Liver (tissue), 9 donors: ENCODE measurements around the gene FOXA2. TPM values are rescaled to one million over a fixed set of nuclear protein-coding genes. Genes with fewer than 3 reads are reported as not detected.

ENCODE experiments used
- DNase-seq: peaks from one replicate; pipeline ENCODE4 v3.0.0-alpha.2; 2017; ENCODE audit warnings: low spot score
- H3K27ac ChIP-seq, 2 donors: one replicate each; pipeline ENCODE4 v1.7.0; 2013; ENCODE audit warnings: inconsistent platforms in 2 of 2, low read length in 2 of 2, control low read depth in 1 of 2, low read depth in 1 of 2, mild to moderate bottlenecking in 1 of 2
- H3K27me3 ChIP-seq, 4 donors: one replicate each; pipeline versions ENCODE4 v1.6.1 to v1.7.0; 2013; ENCODE audit warnings: low read length in 3 of 4, inconsistent platforms in 1 of 4, mild to moderate bottlenecking in 1 of 4, moderate library complexity in 1 of 4; ENCODE audit not compliant: control insufficient read depth in 4 of 4, insufficient read depth in 4 of 4
- H3K36me3 ChIP-seq, 4 donors: one replicate each; pipeline versions ENCODE4 v1.6.1 to v1.7.0; 2013; ENCODE audit warnings: low read length in 3 of 4, mild to moderate bottlenecking in 3 of 4, low read depth in 1 of 4, moderate library complexity in 1 of 4; ENCODE audit not compliant: control insufficient read depth in 4 of 4, insufficient read depth in 3 of 4
- H3K4me1 ChIP-seq, 4 donors: one replicate each; pipeline versions ENCODE4 v1.6.1 to v1.7.0; 2013; ENCODE audit warnings: low read length in 3 of 4, mild to moderate bottlenecking in 3 of 4, moderate library complexity in 1 of 4; ENCODE audit not compliant: control insufficient read depth in 4 of 4, insufficient read depth in 4 of 4
- H3K4me3 ChIP-seq, 3 donors: one replicate each; pipeline versions ENCODE4 v1.6.1 to v1.7.0; 2013; ENCODE audit warnings: low read length in 3 of 3, control low read depth in 1 of 3, low read depth in 1 of 3, mild to moderate bottlenecking in 1 of 3
- H3K9ac ChIP-seq, 2 donors: one replicate each; pipeline ENCODE4 v1.7.0; 2013; ENCODE audit warnings: low read length in 2 of 2, mild to moderate bottlenecking in 2 of 2, moderate library complexity in 2 of 2, control low read depth in 1 of 2, low read depth in 1 of 2
- H3K9me3 ChIP-seq, 4 donors: one replicate each; pipeline versions ENCODE4 v1.6.1 to v1.7.0; 2013; ENCODE audit warnings: low read length in 3 of 4; ENCODE audit not compliant: control insufficient read depth in 4 of 4
- EGR1 ChIP-seq, 2 donors: IDR thresholded peaks; 2 replicates each; pipeline ENCODE4 v1.6.1; 2016 to 2018; ENCODE audit warnings: antibody characterized with exemption in 2 of 2, low read depth in 2 of 2
- FOXA1 ChIP-seq: IDR thresholded peaks from 2 replicates; pipeline ENCODE4 v1.6.1; 2016; ENCODE audit warnings: antibody characterized with exemption
- GABPA ChIP-seq, 2 donors: IDR thresholded peaks in 1 of 2; conservative IDR thresholded peaks in 1 of 2; 2 replicates each; pipeline ENCODE4 v1.6.1; 2016; ENCODE audit warnings: antibody characterized with exemption in 2 of 2, mild to moderate bottlenecking in 1 of 2, moderate library complexity in 1 of 2
- HNF4A ChIP-seq, 2 donors: conservative IDR thresholded peaks; 2 replicates each; pipeline ENCODE4 v1.6.1; 2016; ENCODE audit warnings: antibody characterized with exemption in 2 of 2, mild to moderate bottlenecking in 2 of 2
- HNF4G ChIP-seq: IDR thresholded peaks from 2 replicates; pipeline ENCODE4 v1.6.1; 2016; ENCODE audit warnings: antibody characterized with exemption
- JUND ChIP-seq, 2 donors: IDR thresholded peaks; 2 replicates each; pipeline ENCODE4 v1.6.1; 2016; ENCODE audit warnings: antibody characterized with exemption in 2 of 2
- NR2F2 ChIP-seq: IDR thresholded peaks from 2 replicates; pipeline ENCODE4 v1.6.1; 2016; ENCODE audit warnings: antibody characterized with exemption
- RAD21 ChIP-seq, 2 donors: IDR thresholded peaks; 2 replicates each; pipeline ENCODE4 v1.6.1; 2016; ENCODE audit warnings: antibody characterized with exemption in 2 of 2, mild to moderate bottlenecking in 2 of 2
- REST ChIP-seq: IDR thresholded peaks from 2 replicates; pipeline ENCODE4 v1.6.1; 2016; ENCODE audit warnings: antibody characterized with exemption, mild to moderate bottlenecking
- RXRA ChIP-seq, 2 donors: IDR thresholded peaks; 2 replicates each; pipeline ENCODE4 v1.6.1; 2017 to 2018; ENCODE audit warnings: antibody characterized with exemption in 2 of 2, mild to moderate bottlenecking in 1 of 2
- SP1 ChIP-seq: IDR thresholded peaks from 2 replicates; pipeline ENCODE4 v1.6.1; 2018; ENCODE audit warnings: antibody characterized with exemption, mild to moderate bottlenecking
- TAF1 ChIP-seq: conservative IDR thresholded peaks from 2 replicates; pipeline ENCODE4 v1.6.1; 2016; ENCODE audit warnings: antibody characterized with exemption, mild to moderate bottlenecking
- YY1 ChIP-seq: IDR thresholded peaks from 2 replicates; pipeline ENCODE4 v1.6.1; 2016; ENCODE audit warnings: antibody characterized with exemption, mild to moderate bottlenecking
- WGBS: extraction: QIAGEN DNeasy Blood & Tissue Kit; methylation state at CpG from one replicate; pipeline ENCODE4 v1.1.7; 2013; 5-methylcytosine and 5-hydroxymethylcytosine counted together
- polyA plus RNA-seq, 2 donors: library from polyadenylated mRNA; stranded (reverse) in 1 of 2; unstranded in 1 of 2; fragments of 200-250 nt in 1 of 2; fragments of >200 nt in 1 of 2; fragmentation: Nextera tagmentation in 1 of 2; extraction: Ambion mirVana in 1 of 2; gene quantifications; one replicate each; pipeline versions ENCODE4 v1.2.1 to v1.2.3, GENCODE V29; 2013 to 2015
- total RNA-seq, 2 donors: library from RNA; depleted of rRNA; stranded (reverse); fragments of >200 nt; gene quantifications; one replicate each; pipeline ENCODE4 v1.2.3, GENCODE V29; 2014
- TF ChIP-seq, protein P1 (sequence below): IDR thresholded peaks from 2 replicates; pipeline ENCODE4 v1.6.1; 2016; ENCODE audit warnings: antibody characterized with exemption
- TF ChIP-seq, protein P2 (sequence below): IDR thresholded peaks from 2 replicates; pipeline ENCODE4 v1.6.1; 2016; ENCODE audit warnings: antibody characterized with exemption
- donor health status: healthy.
- donor health status: healthy.
- donor health status: healthy.
- donor health status: healthy.
- donor health status: healthy.

The FOXA2 gene
- total and polyA plus RNA-seq, 4 donors: 5.2 to 12.7 (median 11.1) TPM

DNA sequence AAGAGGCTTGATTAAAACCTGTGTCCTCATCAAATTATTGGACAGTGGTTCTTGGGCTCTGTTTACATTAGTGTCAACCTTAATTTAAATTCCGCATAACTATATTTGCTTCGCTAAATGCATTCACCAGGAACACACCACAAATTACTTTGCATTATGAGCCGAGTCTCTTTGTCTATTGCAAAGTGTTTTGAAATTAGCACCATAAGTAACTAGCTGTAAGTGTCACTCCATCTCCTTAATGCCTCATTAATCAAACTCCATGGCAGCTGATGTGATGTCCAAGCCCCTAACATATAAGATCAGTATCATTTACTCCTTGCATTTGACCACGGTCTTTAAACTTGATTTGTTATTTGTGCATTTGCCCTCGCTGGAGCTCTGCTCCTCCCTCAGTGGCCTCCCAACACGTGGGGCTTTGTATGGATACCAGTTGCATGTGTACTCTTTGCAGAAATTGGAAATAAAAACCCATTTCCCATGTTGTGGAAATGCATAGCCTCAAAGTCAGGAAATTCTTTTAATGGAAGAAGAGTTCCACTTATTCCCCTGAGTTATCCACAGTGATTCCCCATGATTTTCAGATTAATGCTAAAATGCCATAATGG lies 24.6 kb downstream of the FOXA2 start:
- Histone ChIP-seq H3K4me3 (no peak overlapping the region), H3K9me3 (no peaks in the 10 kb centered on the region), H3K27ac (no peak overlapping the region), H3K9ac (no peak overlapping the region), H3K36me3 (peaks cover 0 to 5% (median 3%) of the 10 kb centered on the region in 4 donors), H3K4me1 (peaks cover 6 to 26% (median 24%) of the 10 kb centered on the region in 4 donors), H3K27me3 (no peaks in the 10 kb centered on the region)
- 59% methylated on average over 6 of the region's 6 CpGs for WGBS
- DNase-seq: no peak
- TF ChIP-seq RAD21 (IDR thresholded peaks at IDR 0.05): no peak

DNA sequence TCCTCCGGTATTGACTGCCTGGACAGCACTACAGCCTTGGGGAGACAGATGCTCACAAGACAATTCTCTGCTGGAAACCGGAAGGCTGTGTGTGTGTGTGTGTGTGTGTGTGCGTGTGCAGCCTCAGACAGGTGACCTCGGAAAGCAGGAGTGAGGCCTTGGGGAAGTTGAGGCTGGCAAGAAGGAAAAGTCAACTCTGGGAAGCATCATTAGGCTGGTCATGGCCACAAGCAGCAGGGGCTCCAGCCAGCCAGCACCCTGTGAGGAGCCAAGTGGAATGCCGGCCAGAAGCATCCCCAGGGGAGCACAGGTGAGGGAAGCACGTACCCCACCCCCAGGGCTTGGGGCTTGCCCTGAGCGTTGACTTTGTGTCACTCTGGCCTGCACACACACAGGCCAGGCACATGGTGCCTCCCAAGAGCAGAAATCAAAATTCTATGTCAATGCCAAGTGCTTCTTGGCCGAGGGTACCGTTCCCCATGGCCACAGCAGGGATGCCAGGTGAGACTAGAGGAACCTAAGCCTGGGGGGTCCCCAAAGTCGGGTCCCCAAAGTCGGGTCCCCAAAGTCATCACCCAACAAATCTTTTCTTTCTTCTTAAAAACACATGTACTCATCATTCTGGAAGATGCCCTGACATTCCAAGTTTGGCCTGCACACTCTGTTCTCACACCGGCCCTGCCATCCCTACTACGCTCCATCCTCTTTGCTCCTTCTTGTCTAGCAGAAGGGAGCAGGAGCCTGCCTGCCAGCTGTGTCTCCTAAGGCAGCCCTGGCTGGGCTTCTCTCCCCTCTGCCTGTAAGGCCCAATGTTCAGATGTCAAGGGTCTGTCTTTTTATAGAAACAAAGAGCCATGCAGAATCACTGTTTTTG lies 26.7 kb downstream of the FOXA2 start:
- Histone ChIP-seq H3K36me3 (no peaks in the 10 kb centered on the region), H3K4me3 (no peak overlapping the region), H3K27me3 (no peaks in the 10 kb centered on the region), H3K4me1 (peaks cover 0 to 6% (median 3%) of the 10 kb centered on the region in 4 donors), H3K9me3 (no peaks in the 10 kb centered on the region), H3K9ac (no peak overlapping the region), H3K27ac (no peak overlapping the region)
- no peak for TF ChIP-seq HNF4G
- TF ChIP-seq, protein P1, sequence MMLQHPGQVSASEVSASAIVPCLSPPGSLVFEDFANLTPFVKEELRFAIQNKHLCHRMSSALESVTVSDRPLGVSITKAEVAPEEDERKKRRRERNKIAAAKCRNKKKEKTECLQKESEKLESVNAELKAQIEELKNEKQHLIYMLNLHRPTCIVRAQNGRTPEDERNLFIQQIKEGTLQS: no peak
- TF ChIP-seq, protein P2, sequence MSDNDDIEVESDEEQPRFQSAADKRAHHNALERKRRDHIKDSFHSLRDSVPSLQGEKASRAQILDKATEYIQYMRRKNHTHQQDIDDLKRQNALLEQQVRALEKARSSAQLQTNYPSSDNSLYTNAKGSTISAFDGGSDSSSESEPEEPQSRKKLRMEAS: no peak
- TF ChIP-seq YY1: no peak
- TF ChIP-seq REST: no peak
- no peak for TF ChIP-seq HNF4A (conservative IDR thresholded peaks at IDR 0.05)
- no peak for TF ChIP-seq GABPA (IDR thresholded peaks at IDR 0.05 in 1 of 2, conservative IDR thresholded peaks at IDR 0.05 in 1 of 2)
- no peak for TF ChIP-seq EGR1 (IDR thresholded peaks at IDR 0.05; ENCODE audit: low read depth in 2 of 2)
- no peak for TF ChIP-seq TAF1
- no peak for TF ChIP-seq NR2F2
- no peak for TF ChIP-seq RAD21 (IDR thresholded peaks at IDR 0.05)
- no peak for TF ChIP-seq JUND (IDR thresholded peaks at IDR 0.05)
- TF ChIP-seq RXRA (IDR thresholded peaks at IDR 0.05): no peak
- TF ChIP-seq FOXA1: no peak
- TF ChIP-seq SP1: no peak
- 72% methylated on average over 13 of the region's 13 CpGs for WGBS
- DNase-seq: no peak
